IMR-90 (cell line): ENCODE results near the gene FNBP1.

Experiments
- MXI1 ChIP-seq: IDR thresholded peaks from 2 replicates; pipeline ENCODE4 v1.6.1; 2012; ENCODE audit warnings: low read depth, mild to moderate bottlenecking, low read length, moderate library complexity, borderline replicate concordance
- POLR2A ChIP-seq: IDR thresholded peaks from 2 replicates; pipeline ENCODE4 v1.6.1; 2012; ENCODE audit warnings: mild to moderate bottlenecking, low read depth, low read length
- RCOR1 ChIP-seq: IDR thresholded peaks from 2 replicates; pipeline ENCODE4 v1.6.1; 2012; ENCODE audit warnings: mild to moderate bottlenecking, low read length, improper control_type of control experiment; ENCODE audit not compliant: insufficient replicate concordance
- RFX5 ChIP-seq: IDR thresholded peaks from 2 replicates; pipeline ENCODE4 v1.8.0; 2012; ENCODE audit warnings: low read depth, mild to moderate bottlenecking, low read length, moderate library complexity
- USF2 ChIP-seq: fragments of 150-350 bp; IDR thresholded peaks from 2 replicates; pipeline ENCODE4 v1.6.1; 2017; ENCODE audit warnings: mild to moderate bottlenecking, antibody characterized with exemption, low read length, low read depth
- TF ChIP-seq, protein P1 (sequence below): conservative IDR thresholded peaks from 2 replicates; pipeline ENCODE4 v1.5.1; 2012; ENCODE audit warnings: mild to moderate bottlenecking, low read depth, low read length, improper control_type of control experiment

- no peak for TF ChIP-seq RCOR1
- no peak for TF ChIP-seq USF2
- TF ChIP-seq POLR2A = no peak
- TF ChIP-seq, protein P1, sequence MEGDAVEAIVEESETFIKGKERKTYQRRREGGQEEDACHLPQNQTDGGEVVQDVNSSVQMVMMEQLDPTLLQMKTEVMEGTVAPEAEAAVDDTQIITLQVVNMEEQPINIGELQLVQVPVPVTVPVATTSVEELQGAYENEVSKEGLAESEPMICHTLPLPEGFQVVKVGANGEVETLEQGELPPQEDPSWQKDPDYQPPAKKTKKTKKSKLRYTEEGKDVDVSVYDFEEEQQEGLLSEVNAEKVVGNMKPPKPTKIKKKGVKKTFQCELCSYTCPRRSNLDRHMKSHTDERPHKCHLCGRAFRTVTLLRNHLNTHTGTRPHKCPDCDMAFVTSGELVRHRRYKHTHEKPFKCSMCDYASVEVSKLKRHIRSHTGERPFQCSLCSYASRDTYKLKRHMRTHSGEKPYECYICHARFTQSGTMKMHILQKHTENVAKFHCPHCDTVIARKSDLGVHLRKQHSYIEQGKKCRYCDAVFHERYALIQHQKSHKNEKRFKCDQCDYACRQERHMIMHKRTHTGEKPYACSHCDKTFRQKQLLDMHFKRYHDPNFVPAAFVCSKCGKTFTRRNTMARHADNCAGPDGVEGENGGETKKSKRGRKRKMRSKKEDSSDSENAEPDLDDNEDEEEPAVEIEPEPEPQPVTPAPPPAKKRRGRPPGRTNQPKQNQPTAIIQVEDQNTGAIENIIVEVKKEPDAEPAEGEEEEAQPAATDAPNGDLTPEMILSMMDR = 0 out of 2 replicates have a peak, but pooled peaks have one; percentile 7
- TF ChIP-seq MXI1 = no peak
- no peak for TF ChIP-seq RFX5
These were observed 167.8 kb downstream of the FNBP1 start for GRCh38 chr9:129875181-129875611.
